GM12874 (cell line): ENCODE measurements around the gene GOLM1.

Experiments used
- CTCF ChIP-seq: IDR thresholded peaks from 2 replicates; pipeline ENCODE4 v1.5.1; 2011; ENCODE audit warnings: low read depth, mild to moderate bottlenecking, control low read depth, low read length, moderate library complexity; ENCODE audit not compliant: insufficient read depth

GOLM1 gene

GRCh38 chr9:86079421-86079831 is 19.9 kb downstream of the GOLM1 start:
- no peak for TF ChIP-seq CTCF

DNA sequence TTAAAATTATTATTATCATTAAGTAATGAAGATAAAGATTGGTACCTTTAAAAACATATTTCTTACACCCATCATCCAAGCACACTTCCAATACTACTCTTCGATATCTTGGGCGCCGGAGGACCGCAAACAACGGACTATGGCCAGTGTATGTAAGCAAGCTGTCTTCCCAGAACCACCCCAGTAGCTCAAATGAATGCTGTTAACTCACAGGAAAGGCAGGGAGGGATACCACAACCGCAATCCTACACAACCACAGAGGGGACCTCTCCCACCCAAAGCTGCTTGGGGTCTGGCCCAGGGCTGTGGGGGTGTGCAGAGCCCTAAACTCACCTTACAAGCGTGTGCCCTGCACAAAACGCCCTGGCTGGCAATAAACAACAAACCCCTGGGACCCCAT is 20.6 kb downstream of the GOLM1 start:
- TF ChIP-seq CTCF, result no peak

- TF ChIP-seq CTCF, result no peak
Observed at GRCh38 chr9:86077276-86077675, 22.1 kb downstream of the GOLM1 start.

DNA sequence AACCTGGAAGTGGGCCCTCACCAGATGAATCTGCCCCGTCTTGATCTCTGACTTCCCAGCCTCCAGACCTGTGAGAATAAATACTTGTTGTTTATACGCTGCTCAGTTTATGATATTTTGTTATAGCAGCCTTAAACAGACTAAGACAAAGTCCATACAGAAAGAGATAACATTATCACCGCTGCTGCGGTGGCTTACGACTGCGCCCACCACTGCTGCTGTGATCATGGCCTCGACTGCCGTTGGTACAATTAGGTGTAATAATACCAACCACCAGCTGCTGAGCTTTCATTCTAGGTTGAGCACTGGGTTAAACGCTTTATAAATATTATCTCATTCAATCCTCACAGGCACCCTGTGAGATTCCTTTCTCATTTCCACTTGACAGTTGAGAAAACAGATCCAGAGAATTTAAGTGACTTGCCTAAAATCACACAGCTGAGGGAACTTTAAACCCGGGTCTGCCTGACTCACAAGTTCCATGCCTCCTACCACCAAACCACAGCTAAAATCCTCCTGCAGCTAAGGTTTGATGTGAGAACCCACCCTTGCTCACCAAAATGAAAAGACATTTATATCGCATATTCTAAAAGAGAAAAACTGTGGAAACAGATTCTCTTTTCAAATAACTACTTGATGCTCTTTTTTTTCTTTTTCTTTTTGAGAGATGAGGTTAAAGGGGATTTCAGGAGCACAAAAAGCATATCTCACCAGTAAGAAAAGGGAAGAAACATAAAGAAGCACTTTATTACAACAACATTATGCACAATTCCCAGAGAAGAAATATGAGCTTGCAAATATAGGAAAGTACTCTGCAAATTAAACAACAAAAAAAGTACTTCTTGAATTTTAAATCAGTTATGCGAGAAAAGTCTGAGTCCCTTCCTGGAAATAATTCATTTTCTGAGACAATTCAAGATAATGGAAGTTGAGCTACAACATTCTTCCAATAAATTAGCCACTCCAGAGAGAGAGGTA is 23.9 kb downstream of the GOLM1 start:
- TF ChIP-seq CTCF, result no peak

GRCh38 chr9:86073839-86074238 is 25.5 kb downstream of the GOLM1 start:
- no peak for TF ChIP-seq CTCF

- no peak for TF ChIP-seq CTCF
Observed at GRCh38 chr9:86072394-86072877, 26.9 kb downstream of the GOLM1 start.

GRCh38 chr9:86069206-86069869 is 30.0 kb downstream of the GOLM1 start:
- TF ChIP-seq CTCF, result no peak
